ENCODE data around the gene PPP1R12B.
"Not testable (repeated sequence)": the region's sequence is repeated elsewhere in the genome, so short reads cannot be mapped to it uniquely, and the experiment has no call there.

- TF ChIP-seq CTCF (IDR thresholded peaks at IDR 0.05; ENCODE audit: low read depth, low read length, poor library complexity, severe bottlenecking); EZH2phosphoT487 (IDR thresholded peaks at IDR 0.05; ENCODE audit: borderline replicate concordance, low read length): not testable (repeated sequence)
Observed at GRCh38 chr1:202417762-202418201, 69.3 kb downstream of the PPP1R12B start.
